Esophagus squamous epithelium (tissue), 4 donors: ENCODE measurements around the gene ACYP1.

Experiments used
- POLR2A ChIP-seq, 4 donors: fragments of 450-650 bp; IDR thresholded peaks; one replicate each; pipeline ENCODE4 v1.6.1; 2017; ENCODE audit warnings: antibody characterized with exemption in 4 of 4, mild to moderate bottlenecking in 4 of 4, moderate library complexity in 3 of 4
- TF ChIP-seq, protein P1 (sequence below), 6 experiments: fragments of 450-650 bp in 4 of 6; fragments of 200-600 bp in 2 of 6; sonication (generic) in 2 of 6; IDR thresholded peaks; one replicate each; pipeline ENCODE4 v1.5.1; 2016 to 2019; ENCODE audit warnings: antibody characterized with exemption in 6 of 6, mild to moderate bottlenecking in 4 of 6, moderate library complexity in 4 of 6

DNA sequence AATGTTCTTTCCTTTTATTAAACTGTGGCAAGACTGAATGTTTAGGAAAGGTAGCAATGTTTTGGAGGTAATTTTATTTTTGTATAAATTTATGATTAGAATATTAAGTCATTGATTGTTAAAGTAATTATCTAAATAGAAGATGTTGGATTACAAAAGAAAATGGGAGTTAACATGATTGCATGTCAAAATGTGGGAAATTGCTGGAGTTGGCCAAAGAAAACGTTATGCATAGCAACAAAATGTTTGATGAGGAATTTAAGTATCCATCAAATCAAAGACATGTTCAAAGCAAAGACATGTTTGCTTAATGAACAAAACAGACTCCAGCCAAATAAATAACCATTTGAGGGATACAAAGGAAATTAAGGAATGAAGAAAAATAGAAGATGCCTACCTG lies 9.4 kb downstream of the ACYP1 start:
- TF ChIP-seq, protein P1, sequence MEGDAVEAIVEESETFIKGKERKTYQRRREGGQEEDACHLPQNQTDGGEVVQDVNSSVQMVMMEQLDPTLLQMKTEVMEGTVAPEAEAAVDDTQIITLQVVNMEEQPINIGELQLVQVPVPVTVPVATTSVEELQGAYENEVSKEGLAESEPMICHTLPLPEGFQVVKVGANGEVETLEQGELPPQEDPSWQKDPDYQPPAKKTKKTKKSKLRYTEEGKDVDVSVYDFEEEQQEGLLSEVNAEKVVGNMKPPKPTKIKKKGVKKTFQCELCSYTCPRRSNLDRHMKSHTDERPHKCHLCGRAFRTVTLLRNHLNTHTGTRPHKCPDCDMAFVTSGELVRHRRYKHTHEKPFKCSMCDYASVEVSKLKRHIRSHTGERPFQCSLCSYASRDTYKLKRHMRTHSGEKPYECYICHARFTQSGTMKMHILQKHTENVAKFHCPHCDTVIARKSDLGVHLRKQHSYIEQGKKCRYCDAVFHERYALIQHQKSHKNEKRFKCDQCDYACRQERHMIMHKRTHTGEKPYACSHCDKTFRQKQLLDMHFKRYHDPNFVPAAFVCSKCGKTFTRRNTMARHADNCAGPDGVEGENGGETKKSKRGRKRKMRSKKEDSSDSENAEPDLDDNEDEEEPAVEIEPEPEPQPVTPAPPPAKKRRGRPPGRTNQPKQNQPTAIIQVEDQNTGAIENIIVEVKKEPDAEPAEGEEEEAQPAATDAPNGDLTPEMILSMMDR (IDR thresholded peaks at IDR 0.05), result no peak
- no peak for TF ChIP-seq POLR2A (IDR thresholded peaks at IDR 0.05)
